SK-N-SH treated with all-trans-retinoic acid at 6 μM for 48 hours (cell line): ENCODE results near the gene SLC25A29.
"Not testable (repeated sequence)": the region's sequence is repeated elsewhere in the genome, so short reads cannot be mapped to it uniquely, and the experiment has no call there.

ENCODE experiments used
- GLIS3 ChIP-seq: fragments of 250-450 bp; sonication (Bioruptor Pico); IDR thresholded peaks from 2 replicates; pipeline ENCODE4 v1.5.0; 2020; ENCODE audit warnings: mild to moderate bottlenecking, moderate library complexity
- OSR1 ChIP-seq: fragments of 250-450 bp; sonication (Bioruptor Pico); IDR thresholded peaks from 2 replicates; pipeline ENCODE4 v1.8.0; 2022; ENCODE audit warnings: moderate library complexity, mild to moderate bottlenecking, inconsistent platforms
- RARB ChIP-seq: fragments of 250-450 bp; sonication (Bioruptor Pico); IDR thresholded peaks from 2 replicates; pipeline ENCODE4 v1.8.0; 2021; ENCODE audit warnings: mild to moderate bottlenecking, moderate library complexity
- ZNF70 ChIP-seq: fragments of 450-650 bp; formaldehyde crosslinking; IDR thresholded peaks from 2 replicates; pipeline ENCODE4 v1.5.0; 2020; ENCODE audit warnings: mild to moderate bottlenecking, moderate library complexity
- ZNF8 ChIP-seq: fragments of 450-650 bp; formaldehyde crosslinking; IDR thresholded peaks from 2 replicates; pipeline ENCODE4 v1.5.0; 2020; ENCODE audit warnings: mild to moderate bottlenecking, moderate library complexity

GRCh38 chr14:100283436-100283835 is 22.8 kb downstream of the SLC25A29 start:
- TF ChIP-seq OSR1 (CRISPR knock-in tag); RARB (CRISPR knock-in tag); ZNF8 (CRISPR knock-in tag); ZNF70; GLIS3: not testable (repeated sequence)
